Renal cortex interstitium (tissue), 11 donors: Measurements from ENCODE around the gene PLCXD1. TPM values are rescaled to one million over a fixed set of nuclear protein-coding genes. Genes with fewer than 3 reads are reported as not detected.
"Not testable (repeated sequence)": the region's sequence is repeated elsewhere in the genome, so short reads cannot be mapped to it uniquely, and the experiment has no call there.

ENCODE experiments used
- DNase-seq, 11 donors: peaks; one replicate each; pipeline ENCODE4 v3.0.0-alpha.2; 2013; ENCODE audit warnings: low read depth in 9 of 11, low spot score in 4 of 11; ENCODE audit errors: extremely low read depth in 1 of 11
- polyA plus RNA-seq, 3 donors: library from polyadenylated mRNA; unstranded; fragments of 120-200 nt; gene quantifications; one replicate each; pipeline ENCODE4 v1.2.1, GENCODE V29; 2013; ENCODE audit not compliant: insufficient read length in 3 of 3

The PLCXD1 gene
- polyA plus RNA-seq, 3 donors, result 21.5 to 41.0 (median 25.1) TPM

DNA sequence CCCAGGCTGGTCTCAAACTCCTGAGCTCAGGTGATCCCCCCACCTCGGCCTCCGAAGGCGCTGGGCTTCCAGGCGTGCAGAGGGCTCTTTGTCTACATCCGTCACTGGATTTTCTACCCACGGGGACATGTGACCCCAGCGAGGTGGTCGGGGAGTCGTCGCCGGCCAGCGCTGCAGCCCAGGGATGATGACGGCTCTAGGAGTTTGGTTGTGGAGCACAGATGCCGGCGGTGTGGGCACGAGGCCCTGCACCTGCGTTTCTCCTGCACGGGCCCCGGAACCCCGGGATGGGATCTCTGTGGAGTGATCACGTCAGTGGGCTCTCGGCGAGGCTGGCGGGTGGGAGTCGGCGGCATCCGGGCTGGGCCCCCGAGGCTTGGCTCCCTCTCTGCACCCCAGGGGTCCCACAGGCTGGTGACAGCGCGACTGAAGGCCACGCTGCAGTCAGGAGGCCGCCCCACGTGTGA is 46.5 kb downstream of the PLCXD1 start:
- DNase-seq, result no peak

DNA sequence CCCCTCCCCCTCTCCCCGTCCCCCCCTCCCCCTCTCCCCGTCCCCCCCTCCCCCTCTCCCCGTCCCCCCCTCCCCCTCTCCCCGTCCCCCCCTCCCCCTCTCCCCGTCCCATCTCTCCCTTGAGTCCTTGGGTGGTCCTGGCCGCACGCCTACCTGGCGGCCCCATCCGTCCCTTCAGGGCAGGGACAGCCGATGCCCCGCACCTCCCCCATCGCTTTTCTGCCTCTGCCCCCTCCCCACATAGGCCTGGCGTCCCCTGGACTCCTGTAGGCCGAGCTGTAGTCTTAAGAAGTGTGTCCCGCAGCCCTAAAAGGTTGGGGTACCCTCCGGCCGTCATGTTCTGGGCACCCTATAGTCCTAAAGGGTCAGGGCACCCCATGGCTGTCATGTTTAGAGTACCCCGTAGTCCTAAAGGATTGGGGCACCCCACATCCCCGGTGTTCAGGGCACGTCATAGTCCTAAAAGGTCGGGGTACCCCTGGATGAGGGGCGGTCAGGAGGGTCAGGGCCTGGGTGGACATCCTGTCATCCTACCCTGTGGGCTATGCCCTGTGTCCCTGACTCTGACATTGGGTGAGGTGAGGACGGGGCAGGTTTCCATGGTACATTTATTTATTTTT is 48.2 kb downstream of the PLCXD1 start:
- DNase-seq, result no peak

DNA sequence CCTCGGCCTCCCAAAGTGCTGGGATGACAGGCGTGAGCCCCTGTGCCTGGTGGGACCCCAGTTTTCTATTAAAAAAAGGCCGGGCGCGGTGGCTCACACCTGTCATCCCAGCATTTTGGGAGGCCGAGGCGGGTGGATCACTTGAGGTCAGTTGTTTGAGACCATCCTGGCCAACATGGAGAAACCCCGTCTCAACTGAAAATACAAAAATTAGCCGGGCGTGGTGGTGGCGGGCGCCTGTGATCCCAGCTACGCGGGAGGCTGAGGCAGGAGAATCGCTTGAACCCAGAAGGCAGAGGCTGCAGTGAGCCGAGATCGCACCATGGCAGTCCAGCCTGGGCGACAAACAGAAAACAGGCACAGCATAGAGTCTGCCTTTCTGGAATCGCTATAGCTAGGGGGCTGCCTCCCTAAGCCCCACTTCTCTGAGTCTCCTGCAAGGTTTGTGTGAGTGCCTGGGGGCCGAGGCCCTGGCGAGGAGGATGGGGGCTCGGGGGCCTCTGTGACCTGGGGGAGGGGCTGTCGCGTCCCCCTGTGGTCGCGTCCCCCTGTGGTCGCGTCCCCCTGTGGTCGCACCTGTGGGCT is 49.1 kb downstream of the PLCXD1 start:
- not testable (repeated sequence) for DNase-seq

DNA sequence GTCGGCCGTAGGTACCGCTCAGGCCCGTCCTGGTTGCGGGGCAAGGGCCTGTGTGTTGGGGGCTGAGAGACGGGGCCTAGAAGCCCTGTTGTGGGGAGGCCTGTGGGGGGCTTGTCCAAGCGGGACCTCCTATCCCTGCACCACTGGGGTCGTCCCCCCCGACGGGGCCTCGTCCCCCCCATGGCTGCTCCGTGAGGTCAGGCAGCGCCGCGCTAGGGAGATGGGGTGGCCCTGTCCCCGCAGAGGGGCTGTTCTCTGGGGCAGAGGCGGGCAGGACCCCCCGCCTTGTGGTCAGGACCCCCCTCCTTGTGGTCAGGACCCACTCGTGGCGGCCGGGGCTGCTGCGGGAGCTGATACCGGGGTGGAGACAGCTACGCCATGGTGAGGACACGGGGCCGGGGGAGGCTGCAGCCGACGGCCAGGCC is 49.6 kb downstream of the PLCXD1 start:
- no peak for DNase-seq

DNA sequence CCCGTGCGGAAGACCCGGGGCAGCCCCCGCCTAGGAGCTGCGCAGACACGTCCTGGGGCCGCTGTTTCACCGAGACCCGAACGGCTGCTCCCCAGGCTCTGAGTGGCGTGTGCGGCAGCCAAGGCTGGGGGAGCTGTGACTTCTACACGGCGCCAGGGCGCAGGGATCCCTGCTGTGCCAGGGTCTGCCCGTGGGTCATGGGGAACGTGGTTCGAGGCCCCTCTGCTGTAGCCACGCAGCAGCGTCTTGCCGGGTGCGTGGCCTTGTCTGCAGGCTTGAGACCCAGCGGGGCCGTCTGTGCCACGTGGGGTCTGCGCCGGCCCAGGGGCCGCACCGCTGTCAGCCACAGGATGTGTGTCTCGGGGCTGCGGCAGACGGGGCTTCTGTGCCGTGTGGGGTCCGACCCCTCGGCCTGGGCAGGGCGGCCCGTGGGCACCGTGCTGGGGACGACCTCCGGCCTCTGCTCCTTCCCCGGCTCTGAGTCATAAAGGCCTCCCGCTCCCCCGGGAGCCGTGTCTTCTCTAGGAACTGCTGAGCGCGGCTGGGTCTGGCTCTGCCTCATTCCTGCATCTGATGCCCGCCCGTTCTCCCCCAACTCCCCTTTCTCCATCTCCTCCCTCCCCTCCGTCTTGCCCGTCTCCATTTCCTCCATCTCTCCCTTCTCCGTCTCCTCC is 50.1 kb downstream of the PLCXD1 start:
- DNase-seq, result no peak

DNA sequence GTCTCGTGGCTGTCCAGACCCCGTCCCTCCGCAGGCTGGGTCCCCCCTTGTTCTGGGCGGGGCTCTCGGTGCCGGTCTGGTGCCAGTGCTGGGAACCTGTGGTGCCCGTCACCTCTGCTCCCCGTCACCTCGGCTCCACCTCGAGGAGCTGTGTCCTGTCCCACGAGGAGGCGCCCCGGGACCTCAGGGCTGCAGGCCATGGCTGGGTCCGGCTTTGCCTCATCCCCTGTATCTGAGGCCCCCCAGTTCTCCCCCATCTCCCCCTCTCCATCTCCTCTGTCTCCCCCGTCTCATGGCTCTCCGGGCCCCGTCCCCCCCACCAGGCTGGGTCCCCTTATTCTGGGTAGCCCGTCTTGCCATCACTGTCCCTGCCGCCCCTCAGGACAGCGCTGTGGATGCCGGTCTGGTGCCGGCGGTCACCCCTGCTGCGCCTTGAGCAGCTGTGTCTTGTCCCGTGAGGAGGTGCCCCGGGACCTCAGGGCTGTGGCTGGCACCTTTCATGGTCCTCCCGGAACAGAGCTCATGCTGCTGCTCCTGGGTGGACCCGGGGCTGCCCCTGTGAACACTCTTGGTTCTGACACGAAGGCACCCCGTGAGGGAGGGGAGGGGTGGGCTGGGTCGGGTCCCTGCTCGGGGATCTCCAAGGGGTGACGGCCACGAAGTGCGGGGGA is 50.8 kb downstream of the PLCXD1 start:
- DNase-seq, result no peak

DNA sequence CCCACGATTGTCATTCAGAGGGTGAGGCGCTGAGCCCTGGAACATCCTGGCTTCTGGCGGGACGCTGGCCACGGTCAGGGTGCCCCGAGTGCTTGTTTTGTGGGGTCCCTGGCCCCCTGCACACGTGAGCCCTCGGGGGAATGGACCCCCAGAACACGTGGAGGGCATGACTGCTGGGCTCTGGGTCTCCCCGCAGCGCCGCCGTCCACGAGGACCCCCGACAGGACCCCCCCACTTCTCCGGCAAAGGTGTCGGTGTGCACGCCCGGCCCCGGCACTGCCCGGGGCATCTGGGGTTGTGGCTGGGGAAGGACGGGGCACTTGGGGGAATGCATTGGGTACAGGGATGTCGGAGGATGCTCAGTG is 51.3 kb downstream of the PLCXD1 start:
- no peak for DNase-seq

DNA sequence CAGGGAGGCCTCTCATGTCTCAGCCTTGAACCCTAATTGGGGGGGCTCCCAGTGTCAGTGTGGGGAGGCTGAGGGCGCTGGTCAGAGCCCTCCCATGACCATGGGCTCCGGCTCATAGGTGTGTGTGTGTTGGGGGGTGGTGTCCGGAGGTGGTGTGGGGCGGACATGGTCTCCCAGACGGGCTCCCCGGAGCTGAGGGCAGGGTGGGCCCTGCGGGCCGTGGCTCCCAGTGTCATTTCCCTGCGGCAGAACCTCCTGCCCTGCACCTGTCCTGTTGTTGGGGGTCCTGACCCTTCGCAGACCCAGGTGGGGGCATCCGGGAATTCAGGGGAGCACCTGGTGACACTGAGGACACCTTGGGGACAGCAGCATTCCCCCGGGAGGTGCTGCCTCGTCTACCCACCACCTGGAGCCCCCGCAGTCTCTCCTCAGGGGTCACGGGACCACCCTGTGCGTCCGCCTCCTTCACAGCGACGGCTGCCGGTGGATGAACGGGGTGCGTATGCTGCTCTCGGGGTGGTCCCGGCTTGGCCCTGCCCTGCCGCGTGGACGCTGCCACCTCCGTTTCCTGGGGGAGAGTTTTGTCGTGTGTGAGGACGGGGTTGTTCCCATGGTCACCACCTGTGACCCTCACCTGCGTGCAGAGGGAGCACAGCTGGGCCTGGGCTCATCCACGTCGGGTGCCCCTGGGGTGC is 51.9 kb downstream of the PLCXD1 start:
- DNase-seq, result no peak

DNA sequence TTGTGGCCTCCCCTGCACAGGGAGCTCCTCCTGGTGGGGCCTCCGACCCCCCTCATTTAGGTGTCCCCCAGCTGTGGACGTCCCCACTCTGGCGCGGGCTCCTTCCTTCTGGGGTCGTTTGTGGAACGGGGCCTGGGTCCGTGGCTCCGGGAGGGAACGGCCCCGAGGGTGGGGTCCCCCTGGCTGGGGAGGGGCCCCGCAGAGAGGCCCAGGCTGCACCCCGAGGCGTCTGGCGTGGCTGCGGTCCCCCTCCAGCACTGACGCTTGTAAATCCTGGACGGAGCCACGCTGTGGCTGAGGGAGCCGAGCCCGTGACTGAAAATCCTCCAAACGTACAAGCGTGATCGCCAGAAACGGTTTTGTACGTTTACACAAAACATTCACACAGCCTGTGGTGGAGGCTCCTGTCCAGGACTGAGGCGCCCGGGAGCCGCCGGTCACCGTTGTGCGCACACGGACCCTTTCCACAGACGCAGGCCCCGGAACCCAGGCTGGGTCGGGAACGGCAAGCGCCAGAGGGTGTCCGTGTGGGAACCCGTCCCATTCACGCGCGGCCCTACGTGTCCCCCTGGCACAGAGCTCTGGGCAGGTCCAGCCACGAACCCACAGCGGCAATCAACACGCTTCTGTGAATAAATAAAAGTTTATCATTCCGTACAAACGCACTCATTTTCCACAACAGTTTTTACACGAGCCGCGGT is 52.6 kb downstream of the PLCXD1 start:
- DNase-seq, result no peak

DNA sequence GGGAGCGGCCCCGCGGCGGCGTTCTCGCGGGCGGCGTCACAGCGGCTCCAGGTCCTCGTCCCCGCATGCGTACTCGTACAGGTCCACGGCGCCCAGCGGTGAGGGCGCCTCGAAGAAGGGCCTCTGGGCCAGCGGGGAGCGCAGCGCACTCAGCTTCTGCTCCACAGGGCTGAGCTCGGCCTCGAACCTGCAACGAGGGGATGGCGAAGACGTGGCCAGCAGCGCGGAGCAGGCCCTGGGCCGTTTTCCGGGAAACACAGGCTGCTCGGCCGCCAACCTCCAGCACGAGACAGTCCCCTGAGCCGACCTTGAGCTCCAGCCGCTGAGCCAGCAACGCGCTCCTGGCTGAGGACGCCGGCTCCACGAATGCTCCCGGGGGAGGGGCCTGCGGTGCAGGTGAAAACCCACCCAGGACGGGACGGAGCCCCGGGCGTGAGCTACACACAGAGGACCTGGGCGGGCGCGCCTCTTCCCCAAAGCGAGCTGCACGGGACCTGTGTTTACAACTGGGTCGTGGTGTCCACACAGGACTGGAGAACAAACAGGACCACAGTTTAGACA is 53.2 kb downstream of the PLCXD1 start:
- no peak for DNase-seq

DNA sequence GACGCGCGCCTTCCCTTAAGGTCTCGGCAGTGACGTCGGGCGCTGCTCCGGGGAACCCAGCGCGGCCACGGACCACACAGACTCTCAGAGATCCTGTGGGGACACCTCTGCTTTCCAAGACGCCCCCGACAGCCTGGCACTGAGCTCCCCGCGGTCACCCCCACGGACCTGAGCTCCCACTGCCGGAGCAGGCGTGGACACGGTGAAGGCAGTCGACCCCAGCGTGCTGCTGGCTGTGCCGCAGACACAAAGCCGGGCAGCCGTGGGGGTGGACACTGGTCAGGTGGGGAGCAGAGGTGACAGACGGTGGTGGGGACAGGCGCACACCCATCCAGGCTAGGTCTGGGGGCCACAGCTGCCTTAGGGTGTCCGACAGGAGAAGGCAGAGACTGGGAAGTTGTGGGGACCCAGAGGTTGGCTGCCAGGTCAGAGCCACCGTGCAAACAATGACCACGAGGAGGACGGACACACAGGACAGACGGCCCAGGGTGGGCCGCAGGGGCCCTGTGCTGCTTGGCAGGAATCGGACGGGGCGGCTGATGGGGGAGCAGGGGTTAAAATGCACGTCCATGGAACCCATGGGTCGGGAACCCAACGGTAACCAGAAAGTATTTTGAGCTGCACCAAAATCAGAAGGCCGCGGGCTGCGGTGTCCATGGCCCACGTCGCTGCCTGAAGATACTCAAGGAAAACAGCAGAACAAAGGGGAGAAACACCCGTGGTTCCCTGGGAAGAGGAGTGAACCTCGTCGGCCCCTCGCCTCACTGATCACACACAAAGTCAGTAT is 54.0 kb downstream of the PLCXD1 start:
- DNase-seq, result no peak

DNA sequence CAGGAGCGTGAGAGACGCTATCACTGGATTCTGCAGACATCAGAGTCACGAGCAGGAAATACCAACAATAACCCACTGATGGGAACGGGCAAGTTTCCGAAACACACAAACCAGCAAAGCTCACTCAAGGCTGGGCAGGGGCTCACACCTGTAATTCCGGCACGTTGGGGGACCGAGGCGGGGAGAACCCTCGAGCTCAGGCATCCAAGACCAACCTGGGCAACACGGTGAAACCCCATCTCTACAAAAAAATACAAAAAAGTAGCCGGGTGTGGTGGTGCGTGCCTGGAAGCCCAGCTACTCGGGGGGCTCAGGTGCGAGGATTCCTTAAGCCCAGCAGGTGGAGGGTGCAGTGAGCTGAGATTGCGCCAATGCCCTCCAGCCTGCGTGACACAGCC is 54.6 kb downstream of the PLCXD1 start:
- DNase-seq, result no peak

DNA sequence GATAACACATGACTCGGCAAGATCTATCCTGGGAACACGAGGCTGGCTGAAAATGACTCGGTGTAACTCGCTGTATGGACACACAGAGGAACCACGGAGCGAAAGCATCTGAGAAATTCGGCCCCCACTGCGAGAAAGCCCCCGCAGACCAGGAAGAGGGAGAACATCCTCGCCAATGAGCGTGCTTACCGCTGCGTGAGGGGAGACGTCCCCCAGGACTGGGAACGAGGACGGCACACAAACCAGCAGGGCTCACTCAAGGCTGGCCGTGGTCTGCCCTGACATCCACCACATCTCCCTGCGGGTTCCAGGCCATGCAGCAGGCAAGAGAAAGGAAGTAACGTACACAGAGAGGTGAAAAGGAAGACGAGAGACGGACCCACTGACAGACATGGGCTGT is 55.0 kb downstream of the PLCXD1 start:
- no peak for DNase-seq

DNA sequence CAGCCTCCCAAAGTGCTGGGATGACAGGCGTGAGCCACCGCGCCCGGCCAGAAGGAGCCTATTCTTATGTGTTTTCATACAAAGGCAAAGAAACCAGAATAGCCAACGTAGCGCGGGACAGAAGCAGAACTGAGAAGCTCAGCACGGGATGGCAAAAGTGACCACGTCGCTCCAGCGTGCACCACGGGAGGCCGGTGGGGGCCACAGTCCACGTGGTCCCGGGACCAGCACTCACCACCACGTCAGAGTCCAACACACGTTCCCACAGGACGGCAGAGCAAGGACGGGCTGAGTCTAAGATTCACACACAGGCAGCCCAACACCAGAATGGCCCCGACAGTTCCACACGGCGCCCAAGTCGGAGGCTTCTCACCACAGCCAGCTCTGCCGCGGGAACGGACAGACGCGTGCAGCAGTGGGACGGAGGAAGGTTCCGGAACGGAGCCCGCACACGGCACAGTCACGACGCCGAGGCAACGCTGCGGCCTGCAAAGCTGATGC is 56.2 kb downstream of the PLCXD1 start:
- DNase-seq, result no peak

DNA sequence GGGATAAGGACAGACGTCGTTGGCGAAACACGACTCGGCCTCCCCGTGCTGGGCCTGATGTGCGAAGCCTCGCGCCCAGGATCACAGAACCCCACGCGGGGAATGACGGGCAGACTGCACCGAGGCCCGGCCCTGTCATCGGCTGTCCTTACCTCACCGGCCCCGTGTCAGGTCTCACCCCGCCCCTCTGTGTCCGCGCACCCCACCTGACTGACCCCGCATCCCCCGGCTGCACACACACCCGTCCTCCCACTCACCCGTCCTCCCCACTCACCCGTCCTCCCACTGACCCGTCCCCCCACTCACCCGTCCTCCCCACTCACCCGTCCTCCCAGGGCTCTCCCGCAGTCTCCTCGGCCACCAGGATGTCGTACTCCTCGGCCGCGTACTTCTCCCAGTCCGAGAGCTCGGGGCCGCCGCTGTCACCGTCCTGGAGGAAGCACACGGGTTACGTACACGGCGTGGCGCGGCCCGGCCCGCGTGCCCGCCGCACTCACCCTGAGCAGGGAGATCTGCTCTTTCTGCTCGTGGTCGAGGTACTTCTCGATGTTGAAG is 57.2 kb downstream of the PLCXD1 start:
- DNase-seq, result no peak

DNA sequence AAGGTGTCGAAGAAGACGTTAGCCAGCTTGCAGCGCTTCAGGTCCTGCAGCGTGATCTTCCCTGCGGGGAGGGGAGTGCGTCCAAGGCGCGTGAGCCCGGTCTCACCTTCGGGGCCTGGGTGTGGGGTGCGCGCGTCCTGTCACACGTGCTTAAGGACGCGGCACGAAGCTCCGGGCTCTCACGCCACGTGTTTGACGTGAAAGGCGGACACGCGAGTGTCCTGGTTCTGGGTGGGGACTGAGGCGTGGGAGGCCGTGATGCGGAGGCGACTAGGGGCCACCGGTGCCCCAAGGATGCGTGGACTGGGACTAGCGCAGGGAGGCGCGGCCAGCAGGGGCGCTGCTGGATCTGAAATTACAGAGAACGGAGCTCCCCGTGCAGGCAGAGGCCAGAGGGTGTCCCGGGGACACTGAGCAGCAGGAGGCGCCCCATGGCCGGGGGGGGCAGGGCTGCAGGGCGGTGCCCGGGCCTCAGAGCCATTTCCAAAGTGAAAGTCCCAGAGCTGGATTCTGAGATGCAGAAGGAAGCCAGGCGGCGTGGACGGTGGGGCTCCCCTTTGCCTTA is 57.7 kb downstream of the PLCXD1 start:
- DNase-seq, result no peak

DNA sequence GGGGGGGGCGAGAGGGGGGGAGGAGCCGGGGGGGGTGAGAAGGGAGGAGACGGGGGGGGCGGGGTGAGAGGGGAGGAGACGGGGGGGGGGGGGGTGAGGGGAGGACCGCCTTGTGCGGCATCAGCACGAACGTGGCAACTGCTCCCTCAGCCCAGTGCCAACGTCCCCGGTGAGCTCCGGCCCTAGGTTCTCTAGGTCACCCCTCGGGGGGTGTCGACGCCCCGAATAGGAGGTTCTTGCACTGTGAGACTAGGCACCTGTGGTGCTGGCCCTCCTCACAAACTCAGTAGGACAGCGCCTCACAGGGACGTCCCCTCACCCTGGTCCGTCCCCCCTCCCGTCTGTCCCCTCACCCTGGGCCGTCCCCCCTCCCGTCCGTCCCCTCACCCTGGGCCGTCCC is 58.9 kb downstream of the PLCXD1 start:
- DNase-seq, result no peak
